Progenitor cell of endocrine pancreas (in vitro differentiated cells): ENCODE results near the gene APOL4. TPM values are rescaled to one million over a fixed set of nuclear protein-coding genes. Genes with fewer than 3 reads are reported as not detected.
A peak's percentile ranks its signal among the peaks of the same experiment; 100 is the strongest.

Experiments used
- DNase-seq: peaks from one replicate; pipeline ENCODE4 v3.0.0; 2021; ENCODE audit warnings: low spot score; ENCODE audit not compliant: unreplicated experiment
- H3K27ac Mint-ChIP-seq: 2 replicates; pipeline ENCODE4 v1.8.0; 2021; ENCODE audit warnings: mild to moderate bottlenecking, moderate library complexity, mixed read lengths
- H3K27me3 Mint-ChIP-seq: 2 replicates; pipeline ENCODE4 v1.8.0; 2021; ENCODE audit warnings: mixed read lengths
- H3K36me3 Mint-ChIP-seq: 2 replicates; pipeline ENCODE4 v1.8.0; 2022; ENCODE audit warnings: mixed read lengths; ENCODE audit not compliant: insufficient read depth
- H3K4me1 Mint-ChIP-seq: 2 replicates; pipeline ENCODE4 v1.8.0; 2021; ENCODE audit warnings: low read depth, mixed read lengths
- H3K4me3 Mint-ChIP-seq: 2 replicates; pipeline ENCODE4 v1.8.0; 2021; ENCODE audit warnings: low read depth, mild to moderate bottlenecking, moderate library complexity, mixed read lengths
- H3K9me3 Mint-ChIP-seq: 2 replicates; pipeline ENCODE4 v1.8.0; 2021; ENCODE audit warnings: low read depth, mixed read lengths
- total RNA-seq: library from RNA; stranded (reverse); gene quantifications from 2 replicates; pipeline ENCODE4 v1.2.1, GENCODE V29; 2021
- TF ChIP-seq, protein P1 (sequence below): fragments of 200-600 bp; sonication (generic); IDR thresholded peaks from one replicate; pipeline ENCODE4 v1.5.0; 2021; ENCODE audit warnings: antibody characterized with exemption, mild to moderate bottlenecking; ENCODE audit not compliant: unreplicated experiment

The APOL4 gene
- total RNA-seq, 1 donor from 2014 or later, result not detected

- Mint-ChIP-seq H3K4me3 (no peak overlapping the region), H3K4me1 (peaks cover 11% of the 10 kb centered on the region)
- TF ChIP-seq, protein P1, sequence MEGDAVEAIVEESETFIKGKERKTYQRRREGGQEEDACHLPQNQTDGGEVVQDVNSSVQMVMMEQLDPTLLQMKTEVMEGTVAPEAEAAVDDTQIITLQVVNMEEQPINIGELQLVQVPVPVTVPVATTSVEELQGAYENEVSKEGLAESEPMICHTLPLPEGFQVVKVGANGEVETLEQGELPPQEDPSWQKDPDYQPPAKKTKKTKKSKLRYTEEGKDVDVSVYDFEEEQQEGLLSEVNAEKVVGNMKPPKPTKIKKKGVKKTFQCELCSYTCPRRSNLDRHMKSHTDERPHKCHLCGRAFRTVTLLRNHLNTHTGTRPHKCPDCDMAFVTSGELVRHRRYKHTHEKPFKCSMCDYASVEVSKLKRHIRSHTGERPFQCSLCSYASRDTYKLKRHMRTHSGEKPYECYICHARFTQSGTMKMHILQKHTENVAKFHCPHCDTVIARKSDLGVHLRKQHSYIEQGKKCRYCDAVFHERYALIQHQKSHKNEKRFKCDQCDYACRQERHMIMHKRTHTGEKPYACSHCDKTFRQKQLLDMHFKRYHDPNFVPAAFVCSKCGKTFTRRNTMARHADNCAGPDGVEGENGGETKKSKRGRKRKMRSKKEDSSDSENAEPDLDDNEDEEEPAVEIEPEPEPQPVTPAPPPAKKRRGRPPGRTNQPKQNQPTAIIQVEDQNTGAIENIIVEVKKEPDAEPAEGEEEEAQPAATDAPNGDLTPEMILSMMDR, result no peak
Observed at GRCh38 chr22:36223504-36223903, 21.9 kb upstream of the APOL4 start.

GRCh38 chr22:36222887-36223450, 21.4 kb upstream of the APOL4 start:
- peaks cover 11% of the 10 kb centered on the region for H3K4me1 Mint-ChIP-seq
- no peak overlapping the region for H3K4me3 Mint-ChIP-seq
- no peaks in the 10 kb centered on the region for H3K36me3 Mint-ChIP-seq
- H3K27ac Mint-ChIP-seq, result no peak overlapping the region
- TF ChIP-seq, protein P1, result no peak
- no peak for DNase-seq
- H3K9me3 Mint-ChIP-seq, result no peaks in the 10 kb centered on the region
- H3K27me3 Mint-ChIP-seq, result no peaks in the 10 kb centered on the region

More at GRCh38 chr22:36223504-36223903, 21.9 kb upstream of the APOL4 start:
- Mint-ChIP-seq H3K27me3 (no peaks in the 10 kb centered on the region), H3K27ac (no peak overlapping the region), H3K36me3 (peaks cover 3% of the 10 kb centered on the region), H3K9me3 (no peaks in the 10 kb centered on the region)
- DNase-seq, result no peak

DNA sequence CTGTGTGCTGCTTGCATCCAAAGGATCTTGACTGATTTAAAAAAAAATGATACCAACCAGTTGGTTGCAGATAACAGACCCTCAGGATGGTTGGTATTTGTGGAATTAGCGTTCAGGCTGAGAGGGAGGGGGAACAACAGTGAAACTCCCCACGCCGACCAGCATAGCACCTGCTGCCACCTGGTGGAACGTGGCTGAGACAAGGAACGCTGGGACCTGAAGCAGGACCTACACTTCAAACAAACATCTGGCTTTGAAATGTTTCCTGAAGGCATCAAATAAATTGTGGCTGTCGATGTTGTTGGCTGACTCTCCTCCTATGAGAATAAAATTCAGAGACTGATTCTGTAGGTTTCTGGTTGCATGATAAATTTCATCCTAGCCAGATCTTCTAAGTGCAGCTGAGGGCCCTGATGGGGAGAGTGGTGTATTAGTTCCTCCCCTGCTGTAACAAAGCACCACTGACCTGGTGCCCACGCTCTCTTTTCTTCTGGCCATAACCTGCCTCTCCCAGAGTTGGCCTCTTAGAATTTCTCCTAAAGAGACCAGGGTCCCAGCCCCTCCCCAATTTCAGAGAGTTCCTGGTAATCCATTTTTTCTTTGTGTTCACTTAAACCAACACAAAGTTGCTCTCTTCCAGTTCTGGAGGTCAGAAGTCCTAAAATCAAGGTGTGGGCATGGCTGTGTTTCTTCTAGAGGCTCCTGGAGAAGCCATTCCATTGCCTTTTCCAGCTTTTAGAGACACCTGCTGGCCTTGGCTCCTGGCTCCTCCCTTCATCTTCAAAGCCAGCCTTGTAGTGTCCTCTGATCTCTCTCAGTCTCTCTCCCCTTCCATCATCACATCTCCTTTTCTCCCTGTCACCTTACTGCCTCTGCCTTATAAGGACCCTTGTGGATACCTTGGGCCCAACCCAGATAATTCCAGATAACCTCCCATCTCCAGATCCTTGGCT, 20.5 kb upstream of the APOL4 start:
- H3K27ac Mint-ChIP-seq, result no peak overlapping the region
- no peaks in the 10 kb centered on the region for H3K27me3 Mint-ChIP-seq
- no peaks in the 10 kb centered on the region for H3K9me3 Mint-ChIP-seq
- peaks cover 11% of the 10 kb centered on the region for H3K4me1 Mint-ChIP-seq
- no peaks in the 10 kb centered on the region for H3K36me3 Mint-ChIP-seq
- DNase-seq, result peak; percentile 52
- TF ChIP-seq, protein P1, result peak; percentile 69
- no peak overlapping the region for H3K4me3 Mint-ChIP-seq

DNA sequence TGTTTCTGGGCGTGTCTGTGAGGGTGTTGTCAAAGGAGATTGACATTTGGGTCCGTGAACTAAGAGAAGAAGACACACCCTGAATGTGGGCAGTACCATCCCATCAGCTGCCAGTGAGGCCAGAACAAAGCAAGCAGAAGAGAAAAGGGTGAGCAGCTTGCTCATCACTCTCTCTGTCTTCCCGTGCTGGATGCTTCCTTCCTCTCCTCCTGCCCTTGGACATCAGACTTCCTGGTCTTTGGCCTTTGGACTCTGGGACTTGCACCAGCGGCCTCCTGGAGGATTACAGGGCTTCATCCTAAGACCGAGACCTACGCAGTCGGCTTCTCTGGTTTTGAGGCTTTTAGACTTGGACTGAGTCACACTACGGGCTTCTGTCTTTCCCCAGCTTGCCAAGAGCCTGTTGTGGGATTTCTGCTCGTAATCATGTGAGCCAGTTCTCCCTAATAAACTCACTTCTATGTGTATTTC, 18.9 kb upstream of the APOL4 start:
- H3K9me3 Mint-ChIP-seq, result no peaks in the 10 kb centered on the region
- H3K27ac Mint-ChIP-seq, result no peak overlapping the region
- TF ChIP-seq, protein P1, result no peak
- peaks cover 8% of the 10 kb centered on the region for H3K4me1 Mint-ChIP-seq
- no peak for DNase-seq
- H3K27me3 Mint-ChIP-seq, result peaks cover 3% of the 10 kb centered on the region
- H3K4me3 Mint-ChIP-seq, result no peak overlapping the region
- no peaks in the 10 kb centered on the region for H3K36me3 Mint-ChIP-seq

DNA sequence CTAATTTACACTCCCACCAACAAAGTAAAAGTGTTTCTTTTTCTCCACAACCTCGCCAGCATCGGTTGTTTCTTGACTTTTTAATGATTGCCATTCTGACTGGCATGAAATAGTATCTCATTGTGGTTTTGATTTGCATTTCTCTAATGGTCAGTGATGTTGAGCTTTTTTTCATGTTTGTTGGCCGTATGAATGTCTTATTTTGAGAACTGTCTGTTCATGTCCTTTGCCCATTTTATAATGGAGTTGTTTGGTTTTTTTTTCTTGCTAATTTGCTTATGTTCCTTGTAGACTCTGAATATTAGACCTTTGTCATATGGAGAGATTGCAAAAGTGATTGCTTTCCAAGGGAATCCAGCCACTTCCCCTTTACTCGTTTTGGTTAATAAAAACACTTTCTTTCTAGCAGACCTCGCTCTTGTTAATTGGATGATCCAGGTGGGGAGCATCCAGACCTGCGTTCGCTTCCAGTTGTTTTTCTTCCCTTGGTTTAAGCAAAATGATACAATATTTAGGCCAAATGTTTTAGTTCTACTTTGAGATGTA, 17.1 kb upstream of the APOL4 start:
- no peaks in the 10 kb centered on the region for H3K36me3 Mint-ChIP-seq
- DNase-seq, result no peak

More for the DNA sequence above, 17.1 kb upstream of the APOL4 start:
- Mint-ChIP-seq H3K27ac (no peak overlapping the region), H3K4me1 (peaks cover 8% of the 10 kb centered on the region), H3K4me3 (no peak overlapping the region), H3K9me3 (no peaks in the 10 kb centered on the region), H3K27me3 (peaks cover 3% of the 10 kb centered on the region)
- TF ChIP-seq, protein P1, result no peak
